ENCODE results near the gene TNFRSF8. TPM values are rescaled to one million over a fixed set of nuclear protein-coding genes. Genes with fewer than 3 reads are reported as not detected.
A peak's percentile ranks its signal among the peaks of the same experiment; 100 is the strongest.

The TNFRSF8 gene
- total and polyA plus RNA-seq, 9 of the 15 experiments (the other 6 are each of a cell fraction or from before 2014, with no cell fraction given) = 3.5 to 38.4 (median 17.1) TPM

DNA sequence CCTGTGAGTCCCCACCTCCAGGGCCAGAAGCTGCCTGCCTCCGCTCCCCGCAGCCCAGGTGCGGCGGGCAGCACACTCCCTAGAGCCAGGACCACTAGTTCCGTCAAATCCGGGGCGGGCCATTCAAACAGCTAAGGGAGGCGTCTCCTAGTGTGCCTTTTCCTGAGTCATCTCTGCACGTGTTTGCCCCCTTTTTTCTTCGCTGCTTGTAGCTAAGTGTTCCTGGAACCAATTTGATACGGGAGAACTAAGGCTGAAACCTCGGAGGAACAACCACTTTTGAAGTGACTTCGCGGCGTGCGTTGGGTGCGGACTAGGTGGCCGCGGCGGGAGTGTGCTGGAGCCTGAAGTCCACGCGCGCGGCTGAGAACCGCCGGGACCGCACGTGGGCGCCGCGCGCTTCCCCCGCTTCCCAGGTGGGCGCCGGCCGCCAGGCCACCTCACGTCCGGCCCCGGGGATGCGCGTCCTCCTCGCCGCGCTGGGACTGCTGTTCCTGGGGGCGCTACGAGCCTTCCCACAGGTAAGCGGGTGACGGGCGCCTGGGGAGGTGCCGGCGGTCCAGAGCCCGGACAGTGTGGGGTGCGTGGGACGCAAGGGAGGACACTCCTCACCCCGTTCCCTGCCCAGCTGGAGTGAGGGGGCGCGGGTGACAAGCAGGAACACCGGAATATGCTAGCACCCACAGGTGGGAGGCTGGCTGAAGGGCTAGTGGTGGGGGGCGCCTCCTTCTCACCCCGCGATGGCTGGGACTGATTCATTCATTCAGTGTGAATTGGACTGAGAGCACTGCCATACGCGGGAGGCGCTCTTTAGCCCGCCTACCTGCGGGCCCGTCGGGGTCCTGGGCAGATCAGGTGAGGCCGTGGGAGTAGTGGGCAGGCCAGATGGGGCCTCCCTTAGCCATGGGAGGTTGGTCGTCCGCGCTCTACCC, at the start of gene TNFRSF8 (continued):
- TF ChIP-seq, protein P1, sequence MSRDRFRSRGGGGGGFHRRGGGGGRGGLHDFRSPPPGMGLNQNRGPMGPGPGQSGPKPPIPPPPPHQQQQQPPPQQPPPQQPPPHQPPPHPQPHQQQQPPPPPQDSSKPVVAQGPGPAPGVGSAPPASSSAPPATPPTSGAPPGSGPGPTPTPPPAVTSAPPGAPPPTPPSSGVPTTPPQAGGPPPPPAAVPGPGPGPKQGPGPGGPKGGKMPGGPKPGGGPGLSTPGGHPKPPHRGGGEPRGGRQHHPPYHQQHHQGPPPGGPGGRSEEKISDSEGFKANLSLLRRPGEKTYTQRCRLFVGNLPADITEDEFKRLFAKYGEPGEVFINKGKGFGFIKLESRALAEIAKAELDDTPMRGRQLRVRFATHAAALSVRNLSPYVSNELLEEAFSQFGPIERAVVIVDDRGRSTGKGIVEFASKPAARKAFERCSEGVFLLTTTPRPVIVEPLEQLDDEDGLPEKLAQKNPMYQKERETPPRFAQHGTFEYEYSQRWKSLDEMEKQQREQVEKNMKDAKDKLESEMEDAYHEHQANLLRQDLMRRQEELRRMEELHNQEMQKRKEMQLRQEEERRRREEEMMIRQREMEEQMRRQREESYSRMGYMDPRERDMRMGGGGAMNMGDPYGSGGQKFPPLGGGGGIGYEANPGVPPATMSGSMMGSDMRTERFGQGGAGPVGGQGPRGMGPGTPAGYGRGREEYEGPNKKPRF (IDR thresholded peaks at IDR 0.05; ENCODE audit: low read depth, low read length) = no peak
- TF ChIP-seq, protein P2, sequence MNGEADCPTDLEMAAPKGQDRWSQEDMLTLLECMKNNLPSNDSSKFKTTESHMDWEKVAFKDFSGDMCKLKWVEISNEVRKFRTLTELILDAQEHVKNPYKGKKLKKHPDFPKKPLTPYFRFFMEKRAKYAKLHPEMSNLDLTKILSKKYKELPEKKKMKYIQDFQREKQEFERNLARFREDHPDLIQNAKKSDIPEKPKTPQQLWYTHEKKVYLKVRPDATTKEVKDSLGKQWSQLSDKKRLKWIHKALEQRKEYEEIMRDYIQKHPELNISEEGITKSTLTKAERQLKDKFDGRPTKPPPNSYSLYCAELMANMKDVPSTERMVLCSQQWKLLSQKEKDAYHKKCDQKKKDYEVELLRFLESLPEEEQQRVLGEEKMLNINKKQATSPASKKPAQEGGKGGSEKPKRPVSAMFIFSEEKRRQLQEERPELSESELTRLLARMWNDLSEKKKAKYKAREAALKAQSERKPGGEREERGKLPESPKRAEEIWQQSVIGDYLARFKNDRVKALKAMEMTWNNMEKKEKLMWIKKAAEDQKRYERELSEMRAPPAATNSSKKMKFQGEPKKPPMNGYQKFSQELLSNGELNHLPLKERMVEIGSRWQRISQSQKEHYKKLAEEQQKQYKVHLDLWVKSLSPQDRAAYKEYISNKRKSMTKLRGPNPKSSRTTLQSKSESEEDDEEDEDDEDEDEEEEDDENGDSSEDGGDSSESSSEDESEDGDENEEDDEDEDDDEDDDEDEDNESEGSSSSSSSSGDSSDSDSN (IDR thresholded peaks at IDR 0.05; ENCODE audit: borderline replicate concordance in 1 of 2, low read depth in 2 of 2, low read length in 2 of 2) = peak; percentile 32 to 49; a peak in 2 of 4 replicates
- TF ChIP-seq KAT8 (IDR thresholded peaks at IDR 0.05; ENCODE audit: low read depth) (no peak), ZC3H4 (CRISPR knock-in tag; IDR thresholded peaks at IDR 0.05; ENCODE audit: borderline replicate concordance) (no peak), CBX2 (IDR thresholded peaks at IDR 0.05; ENCODE audit: insufficient read depth, low read length, poor library complexity, severe bottlenecking) (no peak), GATAD2A (IDR thresholded peaks at IDR 0.05) (no peak), SETDB1 (IDR thresholded peaks at IDR 0.05; ENCODE audit: low read length) (no peak)
- TF ChIP-seq, protein P3, sequence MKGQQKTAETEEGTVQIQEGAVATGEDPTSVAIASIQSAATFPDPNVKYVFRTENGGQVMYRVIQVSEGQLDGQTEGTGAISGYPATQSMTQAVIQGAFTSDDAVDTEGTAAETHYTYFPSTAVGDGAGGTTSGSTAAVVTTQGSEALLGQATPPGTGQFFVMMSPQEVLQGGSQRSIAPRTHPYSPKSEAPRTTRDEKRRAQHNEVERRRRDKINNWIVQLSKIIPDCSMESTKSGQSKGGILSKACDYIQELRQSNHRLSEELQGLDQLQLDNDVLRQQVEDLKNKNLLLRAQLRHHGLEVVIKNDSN (CRISPR knock-in tag; IDR thresholded peaks at IDR 0.05) = peak; percentile 65; the same call in 1 of the 2 replicates
- TF ChIP-seq, protein P4, sequence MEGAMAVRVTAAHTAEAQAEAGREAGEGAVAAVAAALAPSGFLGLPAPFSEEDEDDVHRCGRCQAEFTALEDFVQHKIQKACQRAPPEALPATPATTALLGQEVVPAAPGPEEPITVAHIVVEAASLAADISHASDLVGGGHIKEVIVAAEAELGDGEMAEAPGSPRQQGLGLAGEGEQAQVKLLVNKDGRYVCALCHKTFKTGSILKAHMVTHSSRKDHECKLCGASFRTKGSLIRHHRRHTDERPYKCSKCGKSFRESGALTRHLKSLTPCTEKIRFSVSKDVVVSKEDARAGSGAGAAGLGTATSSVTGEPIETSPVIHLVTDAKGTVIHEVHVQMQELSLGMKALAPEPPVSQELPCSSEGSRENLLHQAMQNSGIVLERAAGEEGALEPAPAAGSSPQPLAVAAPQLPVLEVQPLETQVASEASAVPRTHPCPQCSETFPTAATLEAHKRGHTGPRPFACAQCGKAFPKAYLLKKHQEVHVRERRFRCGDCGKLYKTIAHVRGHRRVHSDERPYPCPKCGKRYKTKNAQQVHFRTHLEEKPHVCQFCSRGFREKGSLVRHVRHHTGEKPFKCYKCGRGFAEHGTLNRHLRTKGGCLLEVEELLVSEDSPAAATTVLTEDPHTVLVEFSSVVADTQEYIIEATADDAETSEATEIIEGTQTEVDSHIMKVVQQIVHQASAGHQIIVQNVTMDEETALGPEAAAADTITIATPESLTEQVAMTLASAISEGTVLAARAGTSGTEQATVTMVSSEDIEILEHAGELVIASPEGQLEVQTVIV (CRISPR knock-in tag; IDR thresholded peaks at IDR 0.05; ENCODE audit: borderline replicate concordance) = no peak
- TF ChIP-seq, protein P5, sequence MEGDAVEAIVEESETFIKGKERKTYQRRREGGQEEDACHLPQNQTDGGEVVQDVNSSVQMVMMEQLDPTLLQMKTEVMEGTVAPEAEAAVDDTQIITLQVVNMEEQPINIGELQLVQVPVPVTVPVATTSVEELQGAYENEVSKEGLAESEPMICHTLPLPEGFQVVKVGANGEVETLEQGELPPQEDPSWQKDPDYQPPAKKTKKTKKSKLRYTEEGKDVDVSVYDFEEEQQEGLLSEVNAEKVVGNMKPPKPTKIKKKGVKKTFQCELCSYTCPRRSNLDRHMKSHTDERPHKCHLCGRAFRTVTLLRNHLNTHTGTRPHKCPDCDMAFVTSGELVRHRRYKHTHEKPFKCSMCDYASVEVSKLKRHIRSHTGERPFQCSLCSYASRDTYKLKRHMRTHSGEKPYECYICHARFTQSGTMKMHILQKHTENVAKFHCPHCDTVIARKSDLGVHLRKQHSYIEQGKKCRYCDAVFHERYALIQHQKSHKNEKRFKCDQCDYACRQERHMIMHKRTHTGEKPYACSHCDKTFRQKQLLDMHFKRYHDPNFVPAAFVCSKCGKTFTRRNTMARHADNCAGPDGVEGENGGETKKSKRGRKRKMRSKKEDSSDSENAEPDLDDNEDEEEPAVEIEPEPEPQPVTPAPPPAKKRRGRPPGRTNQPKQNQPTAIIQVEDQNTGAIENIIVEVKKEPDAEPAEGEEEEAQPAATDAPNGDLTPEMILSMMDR (IDR thresholded peaks at IDR 0.05 in 2 of 3, conservative IDR thresholded peaks at IDR 0.05 in 1 of 3; ENCODE audit: insufficient read depth in 2 of 3, low read depth in 1 of 3, low read length in 3 of 3) = 0 out of 6 replicates have a peak, but pooled peaks of 1 of the 3 experiments have one; percentile 4
- TF ChIP-seq, protein P6, sequence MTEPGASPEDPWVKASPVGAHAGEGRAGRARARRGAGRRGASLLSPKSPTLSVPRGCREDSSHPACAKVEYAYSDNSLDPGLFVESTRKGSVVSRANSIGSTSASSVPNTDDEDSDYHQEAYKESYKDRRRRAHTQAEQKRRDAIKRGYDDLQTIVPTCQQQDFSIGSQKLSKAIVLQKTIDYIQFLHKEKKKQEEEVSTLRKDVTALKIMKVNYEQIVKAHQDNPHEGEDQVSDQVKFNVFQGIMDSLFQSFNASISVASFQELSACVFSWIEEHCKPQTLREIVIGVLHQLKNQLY (CRISPR knock-in tag; conservative IDR thresholded peaks at IDR 0.05) = no peak; a peak in 1 of 4 replicates
- TF ChIP-seq, protein P7, sequence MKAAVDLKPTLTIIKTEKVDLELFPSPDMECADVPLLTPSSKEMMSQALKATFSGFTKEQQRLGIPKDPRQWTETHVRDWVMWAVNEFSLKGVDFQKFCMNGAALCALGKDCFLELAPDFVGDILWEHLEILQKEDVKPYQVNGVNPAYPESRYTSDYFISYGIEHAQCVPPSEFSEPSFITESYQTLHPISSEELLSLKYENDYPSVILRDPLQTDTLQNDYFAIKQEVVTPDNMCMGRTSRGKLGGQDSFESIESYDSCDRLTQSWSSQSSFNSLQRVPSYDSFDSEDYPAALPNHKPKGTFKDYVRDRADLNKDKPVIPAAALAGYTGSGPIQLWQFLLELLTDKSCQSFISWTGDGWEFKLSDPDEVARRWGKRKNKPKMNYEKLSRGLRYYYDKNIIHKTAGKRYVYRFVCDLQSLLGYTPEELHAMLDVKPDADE (conservative IDR thresholded peaks at IDR 0.05; ENCODE audit: control insufficient read depth, low read depth, low read length) = no peak
